Measurements from ENCODE around the gene NOX5. TPM values are rescaled to one million over a fixed set of nuclear protein-coding genes. Genes with fewer than 3 reads are reported as not detected.

The NOX5 gene
- total RNA-seq, 1 experiment from 2014 or later, result not detected

- POLR2A ChIA-PET (ENCODE audit: low non-redundant PET), result no interaction called here
- TF ChIP-seq EZH2 (IDR thresholded peaks at IDR 0.05; ENCODE audit: borderline replicate concordance, low read depth, low read length, poor library complexity, severe bottlenecking) (no peak), CTCF (conservative IDR thresholded peaks at IDR 0.05; ENCODE audit: low read depth, low read length) (no peak)
- Histone ChIP-seq H3K27me3 (replicated peaks; ENCODE audit: insufficient read depth, low read depth, low read length, poor library complexity) (no peaks in the 10 kb centered on the region), H3K27ac (ENCODE audit: low read depth, low read length, poor library complexity, severe bottlenecking) (no peak overlapping the region), H3K4me3 (ENCODE audit: low read depth, low read length, poor library complexity, severe bottlenecking) (no peak overlapping the region), H3K4me1 (ENCODE audit: insufficient read depth, low read length, poor library complexity, severe bottlenecking) (peaks cover 43% of the 10 kb centered on the region), H3K9me3 (ENCODE audit: low read depth, low read length, poor library complexity, severe bottlenecking) (peaks cover 8% of the 10 kb centered on the region), H3K36me3 (ENCODE audit: insufficient read depth, low read length, poor library complexity, severe bottlenecking) (no peaks in the 10 kb centered on the region)
- no TSS peak for BruUV-seq (replicated peaks)
- intact Hi-C loops (cut with micrococcal nuclease; ENCODE audit: unreplicated experiment), result no loop called here
- CTCF ChIA-PET, result interaction anchor here (0.7 kb wide), 1 partner anchor 19 kb away, joined by 6 read pairs; no protein-coding TSS in a partner anchor
- no peak for DNase-seq (ENCODE audit: low spot score)
Measured at GRCh38 chr15:69076756-69077155, 62.3 kb downstream of the NOX5 start.

- Histone ChIP-seq H3K9me3 (ENCODE audit: low read depth, low read length, poor library complexity, severe bottlenecking) (no peaks in the 10 kb centered on the region), H3K27me3 (replicated peaks; ENCODE audit: insufficient read depth, low read depth, low read length, poor library complexity) (no peaks in the 10 kb centered on the region), H3K36me3 (ENCODE audit: insufficient read depth, low read length, poor library complexity, severe bottlenecking) (no peaks in the 10 kb centered on the region), H3K27ac (ENCODE audit: low read depth, low read length, poor library complexity, severe bottlenecking) (no peak overlapping the region), H3K4me3 (ENCODE audit: low read depth, low read length, poor library complexity, severe bottlenecking) (no peak overlapping the region), H3K4me1 (ENCODE audit: insufficient read depth, low read length, poor library complexity, severe bottlenecking) (peaks cover 54% of the 10 kb centered on the region)
- intact Hi-C loops (cut with micrococcal nuclease; ENCODE audit: unreplicated experiment), result no loop called here
- CTCF ChIA-PET, result interaction anchor here (0.6 kb wide), 1 partner anchor 75 kb away, joined by 3 read pairs; no protein-coding TSS in a partner anchor
- TF ChIP-seq EZH2 (IDR thresholded peaks at IDR 0.05; ENCODE audit: borderline replicate concordance, low read depth, low read length, poor library complexity, severe bottlenecking), result no peak
- TF ChIP-seq CTCF (conservative IDR thresholded peaks at IDR 0.05; ENCODE audit: low read depth, low read length), result no peak
- POLR2A ChIA-PET (ENCODE audit: low non-redundant PET), result interaction anchor here (0.6 kb wide), 2 partner anchors 60 to 300 kb away, joined by 4 to 12 read pairs; no protein-coding TSS in a partner anchor
- BruUV-seq (replicated peaks), result no TSS peak
- DNase-seq (ENCODE audit: low spot score), result no peak
Measured at GRCh38 chr15:69078638-69079037, 64.1 kb downstream of the NOX5 start.

GRCh38 chr15:69080295-69081248 is 66.1 kb downstream of the NOX5 start:
- no peaks in the 10 kb centered on the region for H3K27me3 ChIP-seq (replicated peaks; ENCODE audit: insufficient read depth, low read depth, low read length, poor library complexity)
- intact Hi-C loops (cut with micrococcal nuclease; ENCODE audit: unreplicated experiment), result loop anchor here (5.0 kb wide), 1 partner anchor 82 kb away; the partner anchor contains the start of gene GLCE
- H3K4me1 ChIP-seq (ENCODE audit: insufficient read depth, low read length, poor library complexity, severe bottlenecking), result peaks cover 62% of the 10 kb centered on the region
- BruUV-seq (replicated peaks), result no TSS peak
- no peaks in the 10 kb centered on the region for H3K9me3 ChIP-seq (ENCODE audit: low read depth, low read length, poor library complexity, severe bottlenecking)
- no peaks in the 10 kb centered on the region for H3K36me3 ChIP-seq (ENCODE audit: insufficient read depth, low read length, poor library complexity, severe bottlenecking)
- TF ChIP-seq EZH2 (IDR thresholded peaks at IDR 0.05; ENCODE audit: borderline replicate concordance, low read depth, low read length, poor library complexity, severe bottlenecking) (no peak), CTCF (conservative IDR thresholded peaks at IDR 0.05; ENCODE audit: low read depth, low read length) (no peak)
- CTCF ChIA-PET, result interaction anchor here (1.4 kb wide), 1 partner anchor 21 kb away, joined by 4 read pairs; no protein-coding TSS in a partner anchor
- POLR2A ChIA-PET (ENCODE audit: low non-redundant PET), result interaction anchor here (0.6 kb wide), 1 partner anchor 377 kb away, joined by 3 read pairs; no protein-coding TSS in a partner anchor
- peak; percentile 67 for DNase-seq (ENCODE audit: low spot score)
- H3K4me3 ChIP-seq (ENCODE audit: low read depth, low read length, poor library complexity, severe bottlenecking), result peak overlapping the region; percentile 53
- peak overlapping the region; percentile 93 for H3K27ac ChIP-seq (ENCODE audit: low read depth, low read length, poor library complexity, severe bottlenecking)
